Measurements from ENCODE around the gene TOPORS.
"Not testable (repeated sequence)": the region's sequence is repeated elsewhere in the genome, so short reads cannot be mapped to it uniquely, and the experiment has no call there.

The TOPORS gene

DNA sequence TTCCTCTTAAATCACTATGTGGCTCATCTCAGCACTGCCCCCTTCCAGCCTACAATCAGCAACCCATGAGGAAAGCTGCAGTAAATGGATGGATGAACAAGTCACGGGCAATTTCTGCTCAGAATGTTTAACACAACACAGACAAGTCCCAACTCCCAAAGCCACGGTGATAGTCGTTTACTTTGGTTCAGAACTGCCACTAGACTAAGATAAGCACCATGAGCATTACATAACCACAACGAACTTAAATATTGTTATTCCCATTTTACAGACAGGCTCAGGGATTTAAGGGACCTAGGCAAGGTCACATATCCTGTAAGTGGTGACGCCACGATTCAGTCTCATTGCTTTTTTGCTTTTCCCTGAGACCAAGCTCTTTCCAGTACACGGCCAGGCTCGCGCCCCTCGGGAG, 2.2 kb downstream of the TOPORS start:
- H3K27ac Mint-ChIP-seq, result peak overlapping the region; percentile 97
- peaks cover 15% of the 10 kb centered on the region for H3K4me1 Mint-ChIP-seq
- H3K9me3 Mint-ChIP-seq, result no peaks in the 10 kb centered on the region

DNA sequence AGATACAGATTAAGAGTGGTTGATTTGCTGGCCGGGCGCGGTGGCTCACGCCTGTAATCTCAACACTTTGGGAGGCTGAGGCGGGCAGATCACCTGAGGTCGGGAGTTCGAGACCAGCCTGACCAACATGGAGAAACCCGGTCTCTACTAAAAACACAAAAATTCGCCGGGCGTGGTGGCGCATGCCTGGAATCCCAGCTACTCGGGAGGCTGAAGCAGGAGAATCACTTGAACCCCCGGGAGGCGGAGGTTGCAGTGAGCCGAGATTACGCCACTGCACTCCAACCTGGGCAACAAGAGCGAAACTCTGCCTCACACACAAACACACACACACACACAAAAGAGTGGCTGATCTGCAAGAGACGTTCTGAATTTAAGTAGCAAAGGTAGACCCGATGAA, 4.2 kb downstream of the TOPORS start:
- DNase-seq (ENCODE audit: low spot score in 2 of 2); H3K9me3 Mint-ChIP-seq; ATAC-seq (ENCODE audit: low read depth); H3K27ac Mint-ChIP-seq; H3K27me3 Mint-ChIP-seq; H3K36me3 Mint-ChIP-seq; H3K4me3 Mint-ChIP-seq: not testable (repeated sequence)
- H3K4me1 Mint-ChIP-seq, result peaks cover 15% of the 10 kb centered on the region

More for the DNA sequence above, 2.2 kb downstream of the TOPORS start:
- Mint-ChIP-seq H3K36me3 (peaks cover 1% of the 10 kb centered on the region), H3K27me3 (no peaks in the 10 kb centered on the region), H3K4me3 (peak overlapping the region; percentile 99)
- peak in 1 of 2 donors; percentile 0 for DNase-seq (ENCODE audit: low spot score in 2 of 2)
- no peak for ATAC-seq (ENCODE audit: low read depth)

DNA sequence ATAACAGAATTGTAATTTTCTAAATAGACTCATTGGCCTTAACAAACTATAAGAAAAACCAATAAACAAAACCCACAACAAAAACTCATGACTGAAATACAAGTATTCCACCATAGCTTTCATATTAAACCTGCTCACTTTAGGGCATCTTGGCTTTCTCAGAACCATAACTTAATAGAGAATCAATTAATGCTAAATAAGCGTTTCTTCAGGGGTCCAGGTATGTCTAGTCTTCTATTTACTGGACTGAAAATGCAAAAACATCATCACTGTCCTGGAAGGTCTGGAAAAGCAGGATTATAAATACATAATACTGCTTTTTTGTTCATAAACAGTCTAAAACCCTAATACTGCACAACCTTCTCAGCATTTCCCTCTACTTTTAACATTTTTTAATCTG, 6.5 kb downstream of the TOPORS start:
- Mint-ChIP-seq H3K27me3 (no peaks in the 10 kb centered on the region), H3K27ac (no peak overlapping the region), H3K4me3 (no peak overlapping the region), H3K4me1 (peaks cover 15% of the 10 kb centered on the region), H3K9me3 (no peaks in the 10 kb centered on the region), H3K36me3 (peaks cover 20% of the 10 kb centered on the region)
- DNase-seq (ENCODE audit: low spot score in 2 of 2) (no peak), ATAC-seq (ENCODE audit: low read depth) (no peak)

DNA sequence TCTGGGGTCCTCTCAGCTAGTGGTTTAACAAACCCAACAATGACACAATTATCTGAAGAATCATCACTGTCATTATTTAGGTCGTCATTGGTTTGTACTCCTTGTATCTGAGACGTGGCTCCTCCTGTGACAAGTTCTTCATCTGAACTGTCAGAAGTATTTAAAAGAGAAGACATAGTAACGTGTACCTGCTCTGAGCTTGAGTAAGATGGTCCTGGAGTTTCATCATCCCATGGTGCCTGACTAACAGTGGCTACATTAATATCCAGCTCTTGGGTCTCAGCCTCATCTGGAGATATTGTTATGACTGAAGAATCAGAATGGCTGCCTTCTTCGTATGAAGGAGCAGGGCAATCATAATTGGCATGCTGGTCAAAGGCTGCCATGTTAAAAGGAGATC, 9.3 kb downstream of the TOPORS start:
- H3K27ac Mint-ChIP-seq, result no peak overlapping the region
- H3K27me3 Mint-ChIP-seq, result no peaks in the 10 kb centered on the region
- ATAC-seq (ENCODE audit: low read depth), result no peak
- peaks cover 20% of the 10 kb centered on the region for H3K36me3 Mint-ChIP-seq
- no peak for DNase-seq (ENCODE audit: low spot score in 2 of 2)
- peaks cover 4% of the 10 kb centered on the region for H3K4me1 Mint-ChIP-seq
- no peak overlapping the region for H3K4me3 Mint-ChIP-seq
- H3K9me3 Mint-ChIP-seq, result no peaks in the 10 kb centered on the region

DNA sequence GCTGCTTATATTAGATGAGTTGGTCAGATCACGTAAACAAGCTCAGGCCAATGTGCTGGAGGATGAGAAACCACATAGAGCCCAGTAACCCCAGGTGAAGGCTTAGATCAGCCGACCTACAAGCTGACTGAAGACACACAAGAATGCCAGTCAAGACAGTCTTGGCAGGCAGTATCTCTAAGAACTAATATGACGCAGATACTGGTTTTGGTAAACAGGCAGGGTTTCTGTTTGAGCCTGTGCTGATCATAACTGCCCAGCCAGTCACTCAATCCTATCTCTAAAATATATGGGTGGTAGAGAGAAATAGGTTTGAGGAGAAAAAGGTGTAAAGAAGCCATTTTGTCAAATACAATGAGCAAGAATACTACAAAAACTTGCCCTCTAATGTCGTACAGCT, 18.6 kb downstream of the TOPORS start:
- DNase-seq (ENCODE audit: low spot score in 2 of 2) (no peak), ATAC-seq (ENCODE audit: low read depth) (no peak)
- Mint-ChIP-seq H3K36me3 (peaks cover 6% of the 10 kb centered on the region), H3K27me3 (no peaks in the 10 kb centered on the region), H3K4me3 (no peak overlapping the region), H3K9me3 (peaks cover 2% of the 10 kb centered on the region), H3K27ac (no peak overlapping the region), H3K4me1 (no peaks in the 10 kb centered on the region)

DNA sequence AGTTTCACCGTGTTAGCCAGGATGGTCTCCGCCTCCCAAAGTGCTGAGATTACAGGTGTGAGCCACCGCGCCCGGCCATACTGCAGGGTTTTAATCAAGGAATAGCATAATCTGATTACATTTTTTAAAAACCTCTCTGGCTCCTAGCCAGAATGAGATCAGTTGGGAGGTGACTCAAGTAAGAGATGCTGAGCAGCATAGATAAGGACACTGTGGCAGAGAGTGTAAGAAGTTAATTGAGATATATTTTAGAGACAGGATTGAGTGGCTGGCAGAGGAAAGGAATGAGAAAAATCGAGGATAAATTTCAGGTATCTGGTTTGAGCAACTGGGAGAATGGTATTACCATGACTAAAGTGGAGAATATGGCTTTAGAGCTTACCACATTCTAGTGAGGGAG, 19.1 kb downstream of the TOPORS start:
- no peak overlapping the region for H3K4me3 Mint-ChIP-seq
- DNase-seq (ENCODE audit: low spot score in 2 of 2) (no peak), ATAC-seq (ENCODE audit: low read depth) (no peak)
- H3K36me3 Mint-ChIP-seq, result peaks cover 6% of the 10 kb centered on the region
- no peak overlapping the region for H3K27ac Mint-ChIP-seq
- peaks cover 2% of the 10 kb centered on the region for H3K9me3 Mint-ChIP-seq
- no peaks in the 10 kb centered on the region for H3K4me1 Mint-ChIP-seq
- no peaks in the 10 kb centered on the region for H3K27me3 Mint-ChIP-seq

DNA sequence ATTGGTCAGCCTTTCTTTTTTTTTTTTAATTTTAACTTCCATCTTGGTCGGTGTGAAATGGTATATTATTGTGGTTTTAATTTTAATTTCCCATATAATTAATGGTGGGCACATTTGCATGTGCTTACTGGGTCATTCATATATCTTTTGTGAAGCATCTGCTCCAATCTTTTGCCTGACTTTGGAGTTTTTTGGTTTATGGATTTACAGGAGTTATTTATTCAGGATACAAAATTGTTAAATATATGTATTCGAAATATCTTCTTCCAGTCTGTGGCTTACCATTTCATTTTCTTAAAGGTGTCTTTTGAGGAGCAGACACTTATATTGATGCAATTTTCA, 25.7 kb downstream of the TOPORS start:
- H3K36me3 Mint-ChIP-seq, result peaks cover 16% of the 10 kb centered on the region
- H3K4me3 Mint-ChIP-seq, result peak overlapping the region; percentile 99
- ATAC-seq (ENCODE audit: low read depth) (no peak), DNase-seq (ENCODE audit: low spot score in 2 of 2) (no peak)
- peaks cover 23% of the 10 kb centered on the region for H3K4me1 Mint-ChIP-seq
- peak overlapping the region; percentile 93 for H3K27ac Mint-ChIP-seq
- H3K9me3 Mint-ChIP-seq, result peaks cover 9% of the 10 kb centered on the region
- H3K27me3 Mint-ChIP-seq, result no peaks in the 10 kb centered on the region

DNA sequence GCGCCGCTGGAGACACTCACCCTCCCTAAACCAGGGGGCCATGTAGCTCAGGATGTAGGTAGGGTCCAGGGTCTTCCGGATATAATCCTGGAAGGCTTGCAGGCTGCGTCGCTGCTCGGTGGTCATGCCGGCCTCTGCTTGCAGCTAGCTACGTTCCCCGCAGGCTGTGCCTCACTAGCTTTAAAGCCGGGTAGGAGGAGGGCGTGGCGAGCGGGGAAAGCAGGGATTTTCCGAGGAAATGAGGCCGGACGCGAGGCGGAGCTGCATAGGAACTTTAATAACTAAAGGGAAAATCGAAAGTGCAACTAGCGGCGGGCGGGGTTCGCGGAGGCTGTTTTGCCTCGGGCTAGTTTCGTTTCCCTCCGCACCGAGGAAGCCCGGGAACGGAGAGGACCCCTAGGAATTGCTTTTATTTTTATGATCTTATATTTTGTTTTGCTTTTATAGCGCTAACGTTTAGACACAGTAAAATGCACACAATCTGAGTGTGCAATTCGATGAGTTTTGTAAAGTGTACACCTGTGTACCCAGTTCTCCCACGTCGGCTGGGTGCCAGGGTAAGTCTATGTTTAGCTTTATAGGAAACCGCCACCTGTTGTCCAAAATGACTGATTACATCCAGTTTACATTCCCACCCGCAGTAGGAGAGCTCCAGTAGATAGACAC, 26.2 kb downstream of the TOPORS start, which contains the start of gene RIGI:
Gene RIGI, minus strand, starts transcription at position 156 of the 666 bp plus-strand sequence. Its CDS starts 30 bp downstream, at position 126.
- H3K36me3 Mint-ChIP-seq, result peaks cover 16% of the 10 kb centered on the region
- ATAC-seq (ENCODE audit: low read depth), result peak; percentile 83
- H3K4me1 Mint-ChIP-seq, result peaks cover 23% of the 10 kb centered on the region

DNA sequence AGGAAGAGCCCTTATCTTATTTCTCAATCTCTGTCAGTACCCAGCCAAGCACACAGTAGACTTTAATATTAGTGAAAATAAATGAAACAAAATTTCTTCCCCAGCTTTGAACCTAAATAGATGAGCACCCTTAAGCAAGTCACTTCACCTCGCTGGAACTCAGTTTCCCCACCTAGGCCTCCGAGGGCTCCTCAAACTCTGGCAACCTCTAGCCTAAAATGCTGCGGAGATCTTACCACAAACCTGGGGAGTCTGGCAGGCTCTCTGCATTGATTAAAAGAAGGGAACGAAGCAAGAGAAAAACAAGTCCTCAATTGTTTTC, 26.7 kb downstream of the TOPORS start:
- H3K36me3 Mint-ChIP-seq, result peaks cover 16% of the 10 kb centered on the region
- peak overlapping the region; percentile 99 for H3K4me3 Mint-ChIP-seq
- peak overlapping the region; percentile 93 for H3K27ac Mint-ChIP-seq
- ATAC-seq (ENCODE audit: low read depth) (peak; percentile 2), DNase-seq (ENCODE audit: low spot score in 2 of 2) (no peak)
- H3K9me3 Mint-ChIP-seq, result peaks cover 7% of the 10 kb centered on the region
- H3K27me3 Mint-ChIP-seq, result no peaks in the 10 kb centered on the region
- peaks cover 23% of the 10 kb centered on the region for H3K4me1 Mint-ChIP-seq

More for the DNA sequence above, 26.2 kb downstream of the TOPORS start, which contains the start of gene RIGI:
- H3K4me3 Mint-ChIP-seq, result peak within 1 kb of the TSS; percentile 99
- peak within 1 kb of the TSS; percentile 93 for H3K27ac Mint-ChIP-seq
- H3K9me3 Mint-ChIP-seq, result peaks cover 9% of the 10 kb centered on the region
- no peaks in the 10 kb centered on the region for H3K27me3 Mint-ChIP-seq
- peak; percentile 33 to 58 for DNase-seq (ENCODE audit: low spot score in 2 of 2)

DNA sequence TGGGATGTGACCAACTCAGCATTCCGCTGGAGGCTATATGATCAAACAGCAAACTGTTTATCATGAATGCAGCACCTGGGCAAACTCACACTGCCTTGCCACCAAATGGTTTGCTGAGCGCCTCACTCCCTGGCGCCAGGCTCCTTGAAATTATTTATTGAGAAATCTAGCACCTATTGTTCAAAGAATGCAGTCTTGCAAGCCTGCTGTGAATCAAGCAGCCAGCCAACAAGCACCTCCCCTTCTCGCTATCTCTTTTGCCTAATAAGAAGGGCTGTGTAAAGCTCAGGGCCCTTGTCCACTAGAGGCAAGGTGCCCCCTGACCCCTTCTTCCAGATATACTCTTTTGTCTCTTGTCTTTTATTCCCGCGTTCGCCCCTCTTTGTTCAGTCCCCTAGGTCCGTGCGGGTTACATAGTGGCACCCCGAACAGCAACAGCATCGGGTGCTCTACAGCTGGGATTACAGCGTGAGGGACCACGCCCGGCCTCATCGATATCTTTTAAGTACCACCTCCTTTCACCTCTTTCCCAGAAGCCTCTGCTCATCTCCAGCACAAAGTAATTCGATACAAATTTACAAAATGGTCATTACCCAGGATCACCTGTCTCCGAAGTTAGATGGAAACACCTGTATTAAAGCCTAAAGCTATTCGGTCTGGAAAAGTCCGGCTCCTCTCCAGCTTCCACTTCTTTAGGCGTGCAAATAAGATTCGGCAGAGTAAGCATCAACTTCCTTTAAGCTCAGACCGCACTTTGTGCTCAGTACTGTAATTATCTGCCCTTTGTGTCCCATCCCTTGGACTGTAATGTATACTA, 27.3 kb downstream of the TOPORS start:
- DNase-seq (ENCODE audit: low spot score in 2 of 2), result no peak
- H3K36me3 Mint-ChIP-seq, result peaks cover 16% of the 10 kb centered on the region

DNA sequence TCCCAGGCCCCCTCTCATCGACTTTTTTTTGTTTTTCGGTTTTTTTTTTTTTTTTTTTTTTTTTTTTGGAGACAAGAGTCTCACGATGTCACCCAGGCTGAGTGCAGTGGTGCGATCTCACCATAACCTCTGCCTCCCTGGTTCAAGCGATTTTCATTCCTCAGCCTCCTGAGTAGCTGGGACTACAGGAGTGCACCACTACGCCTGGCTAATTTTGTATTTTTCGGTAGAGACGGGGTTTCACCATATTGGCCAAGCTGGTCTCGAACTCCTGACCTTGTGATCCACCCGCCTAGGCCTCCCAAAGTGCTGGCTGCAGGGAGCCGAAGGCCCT, 27.9 kb downstream of the TOPORS start:
- peak overlapping the region; percentile 49 for H3K4me3 Mint-ChIP-seq
- peaks cover 16% of the 10 kb centered on the region for H3K36me3 Mint-ChIP-seq
- H3K4me1 Mint-ChIP-seq, result peaks cover 23% of the 10 kb centered on the region

More for the DNA sequence above, 27.3 kb downstream of the TOPORS start:
- peaks cover 23% of the 10 kb centered on the region for H3K4me1 Mint-ChIP-seq
- peak overlapping the region; percentile 99 for H3K4me3 Mint-ChIP-seq
- peak overlapping the region; percentile 93 for H3K27ac Mint-ChIP-seq
- no peaks in the 10 kb centered on the region for H3K27me3 Mint-ChIP-seq
- peaks cover 7% of the 10 kb centered on the region for H3K9me3 Mint-ChIP-seq
- peak; percentile 18 for ATAC-seq (ENCODE audit: low read depth)

DNA sequence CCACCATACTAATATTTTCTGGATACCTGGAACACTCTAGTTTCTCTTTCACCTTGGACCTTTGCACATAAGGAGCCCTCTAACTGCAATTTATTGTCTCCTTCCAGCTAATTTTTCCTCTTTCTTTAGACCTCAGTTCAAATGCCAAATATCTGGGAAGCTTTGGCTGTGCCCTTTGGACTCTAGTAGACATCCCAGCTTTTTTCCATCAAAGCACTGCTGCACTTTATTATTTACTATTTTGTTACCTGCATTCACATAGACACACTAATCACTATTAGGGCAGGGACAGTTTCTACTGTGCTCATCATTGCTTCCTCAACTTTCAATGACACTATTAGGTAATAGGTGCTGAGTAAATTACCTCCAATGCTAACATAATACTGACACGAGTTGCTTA, 28.5 kb downstream of the TOPORS start:
- Mint-ChIP-seq H3K27me3 (no peaks in the 10 kb centered on the region), H3K4me1 (peaks cover 23% of the 10 kb centered on the region), H3K27ac (peak overlapping the region; percentile 9), H3K4me3 (peak overlapping the region; percentile 6), H3K9me3 (peaks cover 7% of the 10 kb centered on the region), H3K36me3 (peaks cover 19% of the 10 kb centered on the region)
- no peak for DNase-seq (ENCODE audit: low spot score in 2 of 2)
- ATAC-seq (ENCODE audit: low read depth), result no peak

More for the DNA sequence above, 27.9 kb downstream of the TOPORS start:
- DNase-seq (ENCODE audit: low spot score in 2 of 2); ATAC-seq (ENCODE audit: low read depth); H3K27me3 Mint-ChIP-seq; H3K9me3 Mint-ChIP-seq: not testable (repeated sequence)
- H3K27ac Mint-ChIP-seq, result peak overlapping the region; percentile 93

DNA sequence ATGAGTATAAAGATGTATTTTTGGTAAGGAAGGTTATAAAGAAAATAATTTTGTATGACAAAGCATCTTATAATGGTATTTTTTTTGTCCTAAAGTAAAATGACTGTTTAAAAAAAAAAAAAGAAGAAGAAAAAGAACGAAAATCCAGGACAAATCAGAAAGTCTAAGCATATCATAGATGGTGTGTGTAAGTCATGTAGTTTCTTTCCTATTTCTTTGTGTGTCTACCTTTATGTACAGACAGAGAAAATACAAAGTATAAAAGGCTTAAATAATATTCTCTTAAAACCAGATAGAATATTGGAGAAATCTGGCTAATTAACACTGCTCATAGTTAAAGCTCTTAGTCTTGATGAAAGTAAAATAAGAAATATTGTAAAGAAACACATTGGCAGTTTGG, 34.1 kb downstream of the TOPORS start:
- Mint-ChIP-seq H3K27me3 (no peaks in the 10 kb centered on the region), H3K27ac (no peak overlapping the region), H3K9me3 (peaks cover 7% of the 10 kb centered on the region), H3K36me3 (peaks cover 34% of the 10 kb centered on the region), H3K4me3 (no peak overlapping the region), H3K4me1 (peaks cover 17% of the 10 kb centered on the region)
- ATAC-seq (ENCODE audit: low read depth) (no peak), DNase-seq (ENCODE audit: low spot score in 2 of 2) (no peak)

DNA sequence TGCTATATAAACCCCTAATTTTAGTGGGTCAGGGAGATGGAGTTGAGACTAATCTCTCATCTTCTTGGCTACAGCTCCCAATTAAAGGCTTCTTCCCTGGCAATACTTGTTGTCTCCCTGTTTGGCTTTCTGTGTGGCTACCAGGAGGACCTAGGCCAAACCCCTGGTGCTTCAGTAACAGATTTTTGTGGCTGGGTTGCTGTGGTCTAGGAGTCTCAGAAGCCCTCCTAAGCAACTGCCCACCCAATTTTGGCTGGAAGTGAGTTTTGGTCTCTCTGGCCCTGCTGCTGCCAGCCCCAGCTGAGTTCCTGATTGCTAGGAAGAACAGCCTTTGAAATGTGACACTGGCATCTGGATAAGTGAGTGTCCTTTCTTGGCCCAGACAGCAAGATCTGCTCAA, 36.1 kb downstream of the TOPORS start:
- no peak overlapping the region for H3K4me3 Mint-ChIP-seq
- no peak for ATAC-seq (ENCODE audit: low read depth)
- no peak overlapping the region for H3K27ac Mint-ChIP-seq
- no peak for DNase-seq (ENCODE audit: low spot score in 2 of 2)
- no peaks in the 10 kb centered on the region for H3K27me3 Mint-ChIP-seq
- peaks cover 26% of the 10 kb centered on the region for H3K36me3 Mint-ChIP-seq
- peaks cover 28% of the 10 kb centered on the region for H3K4me1 Mint-ChIP-seq
- peaks cover 6% of the 10 kb centered on the region for H3K9me3 Mint-ChIP-seq

Measured in memory B cell (primary cell).